AG10803 (cell line): ENCODE results near the gene PPM1E.
A peak's percentile ranks its signal among the peaks of the same experiment; 100 is the strongest.
"Not testable (repeated sequence)": the region's sequence is repeated elsewhere in the genome, so short reads cannot be mapped to it uniquely, and the experiment has no call there.

Experiments
- DNase-seq: peaks from one replicate; pipeline ENCODE4 v3.0.0; 2010; ENCODE audit warnings: low read depth
- H3K4me3 ChIP-seq: 2 replicates; pipeline ENCODE4 v1.5.1; 2011; ENCODE audit warnings: mild to moderate bottlenecking, low read length, control low read depth
- TF ChIP-seq, protein P1 (sequence below): conservative IDR thresholded peaks from 2 replicates; pipeline ENCODE4 v1.5.1; 2011; ENCODE audit warnings: mild to moderate bottlenecking, low read length, control low read depth, inconsistent platforms

PPM1E gene

DNA sequence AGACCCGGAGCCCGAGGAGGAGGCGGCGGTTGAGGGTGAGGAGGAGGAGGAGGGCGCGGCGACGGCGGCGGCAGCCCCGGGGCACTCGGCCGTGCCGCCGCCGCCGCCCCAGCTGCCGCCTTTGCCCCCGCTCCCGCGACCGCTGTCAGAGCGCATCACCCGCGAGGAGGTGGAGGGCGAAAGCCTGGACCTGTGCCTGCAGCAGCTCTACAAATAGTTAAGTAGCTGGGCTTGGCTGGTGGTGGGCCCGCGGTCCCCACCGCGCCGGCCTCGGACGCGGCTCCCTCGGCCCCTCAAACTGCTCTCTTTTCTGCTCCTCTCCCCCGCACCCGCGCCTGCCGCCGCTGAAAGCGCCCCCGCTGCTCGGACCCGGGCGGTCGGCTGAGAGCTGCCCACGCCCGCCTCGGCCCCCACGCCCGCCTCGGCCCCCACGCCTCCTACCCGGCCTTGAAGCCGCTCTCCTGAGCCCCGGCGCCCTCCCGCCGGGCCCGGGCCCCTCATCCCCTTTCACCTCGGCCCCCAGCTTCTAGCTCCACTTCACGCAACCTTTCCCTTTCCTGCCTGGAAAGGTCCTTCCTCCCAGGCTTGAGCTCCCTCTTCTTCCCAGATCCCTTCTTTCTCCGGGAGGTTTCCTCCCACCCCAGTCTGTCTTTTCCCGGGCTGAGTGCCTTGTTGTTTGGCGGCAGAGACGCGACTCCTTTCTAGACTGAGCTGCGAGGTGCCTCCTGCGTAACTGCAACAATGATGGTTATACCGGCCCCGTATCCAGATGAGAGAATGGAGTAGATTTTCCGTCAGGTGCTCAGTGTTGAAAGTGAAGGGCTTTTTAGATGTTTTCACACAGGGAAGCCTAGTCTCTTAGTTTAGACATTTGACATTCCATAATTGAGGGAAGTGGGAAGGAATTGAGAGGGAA is 850 bp downstream of the PPM1E start:
- peak overlapping the region; percentile 60 for H3K4me3 ChIP-seq

DNA sequence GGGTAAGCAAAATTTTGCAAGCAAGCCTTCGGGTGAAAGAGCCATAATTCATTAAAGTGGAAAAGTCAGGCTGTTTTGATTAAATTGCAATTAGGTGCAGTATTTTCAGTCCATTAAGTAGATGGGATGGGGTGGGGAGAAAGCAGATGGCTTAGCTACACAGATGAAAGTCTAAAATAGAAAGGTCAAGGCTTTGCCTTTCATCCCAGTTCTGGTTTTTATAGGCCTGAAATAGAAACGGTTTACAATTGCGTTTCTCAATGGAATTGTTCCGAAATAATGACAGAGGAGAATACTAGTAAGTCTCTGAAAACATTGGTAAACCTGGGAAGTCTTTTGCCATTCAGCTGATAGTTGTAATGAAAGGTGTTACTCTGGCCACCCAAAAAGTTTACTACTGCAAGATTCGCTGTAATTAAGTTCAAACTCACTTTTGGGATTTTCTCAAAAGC is 1.5 kb downstream of the PPM1E start:
- DNase-seq: no peak
- peak overlapping the region; percentile 60; the same call in 1 of the 2 replicates for H3K4me3 ChIP-seq
- TF ChIP-seq, protein P1, sequence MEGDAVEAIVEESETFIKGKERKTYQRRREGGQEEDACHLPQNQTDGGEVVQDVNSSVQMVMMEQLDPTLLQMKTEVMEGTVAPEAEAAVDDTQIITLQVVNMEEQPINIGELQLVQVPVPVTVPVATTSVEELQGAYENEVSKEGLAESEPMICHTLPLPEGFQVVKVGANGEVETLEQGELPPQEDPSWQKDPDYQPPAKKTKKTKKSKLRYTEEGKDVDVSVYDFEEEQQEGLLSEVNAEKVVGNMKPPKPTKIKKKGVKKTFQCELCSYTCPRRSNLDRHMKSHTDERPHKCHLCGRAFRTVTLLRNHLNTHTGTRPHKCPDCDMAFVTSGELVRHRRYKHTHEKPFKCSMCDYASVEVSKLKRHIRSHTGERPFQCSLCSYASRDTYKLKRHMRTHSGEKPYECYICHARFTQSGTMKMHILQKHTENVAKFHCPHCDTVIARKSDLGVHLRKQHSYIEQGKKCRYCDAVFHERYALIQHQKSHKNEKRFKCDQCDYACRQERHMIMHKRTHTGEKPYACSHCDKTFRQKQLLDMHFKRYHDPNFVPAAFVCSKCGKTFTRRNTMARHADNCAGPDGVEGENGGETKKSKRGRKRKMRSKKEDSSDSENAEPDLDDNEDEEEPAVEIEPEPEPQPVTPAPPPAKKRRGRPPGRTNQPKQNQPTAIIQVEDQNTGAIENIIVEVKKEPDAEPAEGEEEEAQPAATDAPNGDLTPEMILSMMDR: no peak

More for the DNA sequence above, 850 bp downstream of the PPM1E start:
- no peak for DNase-seq
- TF ChIP-seq, protein P1: no peak

DNA sequence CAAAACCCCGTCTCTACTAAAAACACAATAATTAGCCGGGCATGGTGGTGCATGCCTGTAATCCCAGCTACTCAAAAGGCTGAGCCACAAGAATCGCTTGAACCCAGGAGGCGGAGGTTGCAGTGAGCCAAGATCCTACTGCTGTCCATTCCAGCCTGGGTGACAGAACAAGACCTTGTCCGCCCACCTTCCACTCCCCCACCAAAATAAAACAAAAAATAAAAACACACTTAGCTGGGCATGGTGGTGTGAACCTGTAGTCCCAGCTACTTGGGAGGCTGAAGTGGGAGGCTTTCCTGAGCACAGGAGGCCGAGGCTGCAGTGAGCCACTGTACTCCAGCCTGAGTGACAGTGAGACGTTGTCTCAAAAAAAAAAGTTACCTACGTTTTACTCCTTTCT is 3.2 kb downstream of the PPM1E start:
- H3K4me3 ChIP-seq: no peak overlapping the region
- DNase-seq: no peak
- TF ChIP-seq, protein P1: no peak

DNA sequence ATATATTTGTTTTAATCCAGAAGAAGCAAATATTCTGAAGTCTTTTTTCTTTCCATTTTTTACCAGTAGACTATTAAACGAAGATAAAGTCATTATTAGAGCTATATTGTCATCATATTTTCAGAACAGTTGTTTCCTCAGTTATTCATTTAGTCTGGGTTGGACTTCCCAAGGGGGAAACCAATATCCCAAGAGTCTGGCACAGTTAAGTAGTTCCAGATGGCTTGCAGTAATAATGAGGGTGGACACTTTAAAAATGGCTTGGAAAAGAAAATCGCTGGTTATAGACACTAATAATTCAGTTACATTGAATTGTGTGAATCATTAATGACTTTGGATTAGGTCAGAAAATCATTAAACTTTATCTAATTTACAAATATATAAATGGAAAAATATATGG is 3.9 kb downstream of the PPM1E start:
- TF ChIP-seq, protein P1: no peak
- no peak for DNase-seq
- H3K4me3 ChIP-seq: no peak overlapping the region

DNA sequence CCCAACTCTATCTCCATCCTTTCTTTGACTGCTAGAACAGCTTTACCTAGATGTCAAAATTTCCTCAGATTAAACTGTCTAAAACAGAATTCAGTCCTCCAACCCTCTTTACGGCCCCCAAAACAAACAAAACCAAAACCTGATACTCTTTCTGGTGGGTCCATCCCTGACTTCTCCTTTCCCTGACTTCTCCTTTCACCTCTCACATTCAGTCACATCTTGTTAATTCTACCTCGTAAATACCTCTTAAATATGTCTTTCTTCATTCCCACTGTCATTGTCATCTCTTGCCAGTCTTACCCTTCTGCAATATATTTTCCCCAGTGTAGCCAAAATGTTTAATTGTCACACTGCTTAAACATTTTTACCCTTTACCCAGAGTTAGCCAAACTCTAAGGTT is 4.6 kb downstream of the PPM1E start:
- DNase-seq: no peak
- no peak overlapping the region for H3K4me3 ChIP-seq
- TF ChIP-seq, protein P1: no peak

DNA sequence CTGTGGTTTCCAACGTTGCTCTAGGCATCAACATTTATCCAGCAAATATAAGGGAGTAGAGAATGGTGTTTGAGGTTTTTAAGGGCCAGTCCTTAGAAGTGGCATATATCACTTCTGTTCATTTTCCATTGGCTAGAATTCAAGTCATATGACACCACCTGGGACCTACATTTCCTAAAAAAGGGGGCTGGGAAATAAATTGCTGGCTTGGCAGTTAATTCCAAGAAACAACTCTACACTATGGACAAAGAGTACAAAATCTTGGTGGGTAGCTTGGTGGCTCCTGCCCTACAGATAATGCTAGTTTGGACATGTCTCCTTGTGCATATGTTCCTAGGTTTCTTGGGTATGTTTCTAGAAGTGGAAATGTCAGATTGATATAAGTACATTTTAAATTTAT is 7.6 kb downstream of the PPM1E start:
- TF ChIP-seq, protein P1: no peak
- no peak for DNase-seq
- no peak overlapping the region for H3K4me3 ChIP-seq

DNA sequence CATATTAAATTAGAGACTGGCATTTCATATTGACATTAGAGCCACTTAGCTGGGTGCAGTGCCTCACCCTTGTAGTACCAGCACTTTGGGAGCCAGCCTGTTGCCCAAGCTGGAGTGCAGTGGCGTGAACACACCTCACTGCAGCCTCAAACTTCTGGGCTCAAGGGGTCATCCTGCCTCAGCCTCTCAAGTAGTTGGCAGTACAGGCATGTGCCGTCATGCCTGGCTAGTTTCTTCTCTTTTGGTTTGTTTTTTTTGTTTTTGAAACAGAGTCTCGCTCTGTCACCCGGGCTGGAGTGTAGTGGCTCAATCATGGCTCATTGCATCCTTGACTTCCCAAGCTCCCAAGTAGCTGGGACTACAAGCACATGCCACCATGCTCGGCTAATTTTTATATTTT is 8.7 kb downstream of the PPM1E start:
- H3K4me3 ChIP-seq: no peak overlapping the region
- DNase-seq: no peak
- TF ChIP-seq, protein P1: no peak

DNA sequence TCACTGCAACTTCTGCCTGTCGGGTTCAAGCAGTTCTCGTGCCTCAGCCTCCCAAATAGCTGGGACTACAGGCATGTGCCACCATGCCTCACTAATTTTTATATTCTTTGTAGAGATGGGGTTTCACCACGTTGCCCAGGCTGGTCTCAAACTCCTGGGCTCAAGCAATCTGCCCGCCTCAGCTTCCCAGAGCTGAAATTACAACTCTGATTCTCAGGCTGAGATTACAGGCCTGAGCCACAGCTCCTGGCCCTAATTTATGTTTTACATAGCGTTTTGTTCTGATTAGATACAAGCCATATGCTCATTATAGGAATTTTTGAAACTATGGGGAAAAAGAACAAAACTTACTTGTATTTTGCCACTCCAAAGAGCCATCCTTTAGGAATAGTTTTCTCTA is 22.8 kb downstream of the PPM1E start:
- H3K4me3 ChIP-seq, DNase-seq: not testable (repeated sequence)
